PC-9 (cell line): Measurements from ENCODE around the gene TYK2. TPM values are rescaled to one million over a fixed set of nuclear protein-coding genes. Genes with fewer than 3 reads are reported as not detected.

Source experiments
- BruUV-seq: library from RNA; stranded (reverse); fragments of 400-500 nt; replicated peaks from 2 replicates; lab custom pipeline; 2021; lab: Mats Ljungman, UMichigan
- CTCF ChIA-PET: fragments of 300-600 bp; sonication (Branson Sonifier 250); formaldehyde crosslinking; loops from one replicate; lab custom pipeline; 2022; ENCODE audit warnings: antibody characterized with exemption; lab: Charles Lee
- POLR2A ChIA-PET: fragments of 300-600 bp; sonication (Branson Sonifier 250); formaldehyde crosslinking; loops from one replicate; lab custom pipeline; 2022; ENCODE audit warnings: antibody characterized with exemption; ENCODE audit not compliant: unreplicated experiment; lab: Charles Lee
- DNase-seq, 2 experiments: peaks; one replicate each; pipeline versions ENCODE4 v3.0.0 to v3.0.0-alpha.2; 2015 to 2022; ENCODE audit warnings: mixed read lengths in 1 of 2
- H2AFZ ChIP-seq: fragments of 200-600 bp; sonication (generic); 2 replicates; pipeline ENCODE4 v1.8.1; 2017; ENCODE audit warnings: antibody characterized with exemption
- H3F3A ChIP-seq: fragments of 200-600 bp; sonication (generic); 2 replicates; pipeline ENCODE4 v1.8.1; 2017; ENCODE audit warnings: antibody characterized with exemption, mild to moderate bottlenecking, low read depth; ENCODE audit not compliant: insufficient read depth
- H3K27ac ChIP-seq: fragments of 200-600 bp; sonication (generic); 2 replicates; pipeline ENCODE4 v1.6.1; 2016; ENCODE audit warnings: mixed run types
- H3K27me3 ChIP-seq: fragments of 200-600 bp; sonication (generic); 2 replicates; pipeline ENCODE4 v1.6.1; 2016; ENCODE audit warnings: low read depth, mixed run types; ENCODE audit not compliant: insufficient read depth
- H3K36me3 ChIP-seq: fragments of 200-600 bp; sonication (generic); 2 replicates; pipeline ENCODE4 v1.6.1; 2016; ENCODE audit warnings: low read depth, mixed run types
- H3K4me1 ChIP-seq: fragments of 200-600 bp; sonication (generic); replicated peaks from 2 replicates; pipeline ENCODE4 v1.6.1; 2016; ENCODE audit warnings: mixed run types; ENCODE audit not compliant: insufficient read depth
- H3K4me2 ChIP-seq: fragments of 200-600 bp; sonication (generic); 2 replicates; pipeline ENCODE4 v1.6.1; 2017; ENCODE audit warnings: mixed run types
- H3K4me3 ChIP-seq: fragments of 200-600 bp; sonication (generic); 2 replicates; pipeline ENCODE4 v1.6.1; 2016; ENCODE audit warnings: mixed run types
- H3K79me2 ChIP-seq: fragments of 200-600 bp; sonication (generic); 2 replicates; pipeline ENCODE4 v1.6.1; 2017; ENCODE audit warnings: low read depth, mixed run types
- H3K9me2 ChIP-seq: fragments of 200-600 bp; sonication (generic); 2 replicates; pipeline ENCODE4 v1.8.1; 2017; ENCODE audit warnings: mild to moderate bottlenecking; ENCODE audit not compliant: insufficient read depth
- H3K9me3 ChIP-seq: fragments of 200-600 bp; sonication (generic); 2 replicates; pipeline ENCODE4 v1.8.1; 2016; ENCODE audit warnings: low read depth; ENCODE audit not compliant: insufficient read depth
- H4K20me1 ChIP-seq: fragments of 200-600 bp; sonication (generic); 2 replicates; pipeline ENCODE4 v1.8.1; 2017; ENCODE audit not compliant: insufficient read depth
- CTCF ChIP-seq: fragments of 200-600 bp; sonication (generic); conservative IDR thresholded peaks from 2 replicates; pipeline ENCODE4 v1.6.1; 2017; ENCODE audit warnings: mixed run types, antibody characterized with exemption, mild to moderate bottlenecking, moderate library complexity
- EZH2 ChIP-seq: fragments of 200-600 bp; sonication (generic); IDR thresholded peaks from 2 replicates; pipeline ENCODE4 v1.8.0; 2017; ENCODE audit warnings: antibody characterized with exemption, low read depth
- intact Hi-C: fragments of 100-400 bp; cut with micrococcal nuclease; formaldehyde crosslinking; loops from one replicate; pipeline ENCODE4 v1.10.0; 2022; ENCODE audit not compliant: unreplicated experiment
- total RNA-seq: library from RNA; stranded (reverse); gene quantifications from 2 replicates; pipeline ENCODE4 v1.2.3, GENCODE V29; 2021

The TYK2 gene
- total RNA-seq, 1 experiment from 2014 or later, result 102 TPM

GRCh38 chr19:10352764-10353671, 27.4 kb downstream of the TYK2 start:
- Histone ChIP-seq H2AFZ (no peak overlapping the region), H3K79me2 (no peaks in the 10 kb centered on the region), H3K4me3 (no peak overlapping the region), H4K20me1 (no peaks in the 10 kb centered on the region), H3K9me2 (no peaks in the 10 kb centered on the region), H3K27me3 (no peaks in the 10 kb centered on the region), H3K27ac (no peak overlapping the region), H3F3A (peaks cover 9% of the 10 kb centered on the region; the same call in 1 of the 2 replicates), H3K9me3 (no peaks in the 10 kb centered on the region), H3K4me2 (no peak overlapping the region), H3K4me1 (no peaks in the 10 kb centered on the region), H3K36me3 (peaks cover 13% of the 10 kb centered on the region; the same call in 1 of the 2 replicates)
- DNase-seq, result no peak
- CTCF ChIA-PET, result no interaction called here
- TF ChIP-seq EZH2, result no peak
- no peak for TF ChIP-seq CTCF
- POLR2A ChIA-PET, result no interaction called here
- no TSS peak for BruUV-seq
- intact Hi-C loops, result no loop called here

GRCh38 chr19:10346509-10346908, 33.9 kb downstream of the TYK2 start:
- CTCF ChIA-PET, result interaction anchor here (0.7 kb wide), 1 partner anchor 36 kb away, joined by 3 read pairs; no protein-coding TSS in a partner anchor
- Histone ChIP-seq H3F3A (peaks cover 13% of the 10 kb centered on the region; the same call in 1 of the 2 replicates), H3K27me3 (no peaks in the 10 kb centered on the region), H3K4me1 (no peaks in the 10 kb centered on the region), H2AFZ (no peak overlapping the region), H3K79me2 (no peaks in the 10 kb centered on the region), H3K4me3 (no peak overlapping the region), H3K36me3 (no peaks in the 10 kb centered on the region), H3K4me2 (no peak overlapping the region), H3K9me2 (no peaks in the 10 kb centered on the region), H3K9me3 (no peaks in the 10 kb centered on the region), H4K20me1 (no peaks in the 10 kb centered on the region), H3K27ac (no peak overlapping the region)
- TF ChIP-seq CTCF, result no peak
- TF ChIP-seq EZH2, result no peak
- DNase-seq, result no peak
- BruUV-seq, result no TSS peak
- POLR2A ChIA-PET, result no interaction called here
- intact Hi-C loops, result no loop called here

- Histone ChIP-seq H3F3A (peaks cover 8% of the 10 kb centered on the region; the same call in 1 of the 2 replicates), H3K4me1 (no peaks in the 10 kb centered on the region), H3K9me3 (no peaks in the 10 kb centered on the region), H3K27ac (no peak overlapping the region), H2AFZ (no peak overlapping the region), H3K9me2 (no peaks in the 10 kb centered on the region), H3K36me3 (no peaks in the 10 kb centered on the region), H4K20me1 (no peaks in the 10 kb centered on the region), H3K27me3 (no peaks in the 10 kb centered on the region), H3K79me2 (no peaks in the 10 kb centered on the region), H3K4me3 (no peak overlapping the region), H3K4me2 (no peak overlapping the region)
- ChIA-PET CTCF (no interaction called here), POLR2A (interaction anchor here (0.6 kb wide), 1 partner anchor 231 kb away, joined by 6 read pairs; no protein-coding TSS in a partner anchor)
- DNase-seq, result no peak
- TF ChIP-seq EZH2 (no peak), CTCF (no peak)
- intact Hi-C loops, result no loop called here
- no TSS peak for BruUV-seq
Observed at GRCh38 chr19:10344780-10345179, 35.6 kb downstream of the TYK2 start.
